Neural cell (in vitro differentiated cells): ENCODE data around the gene SLC16A3.

Experiments used
- EZH2 ChIP-seq: fragments of 200-600, 300-800 bp; shearing (Covaris generic), sonication (generic); IDR thresholded peaks from 2 replicates; pipeline ENCODE4 v1.6.1; 2014; ENCODE audit warnings: antibody characterized with exemption, low read length, borderline replicate concordance, mild to moderate bottlenecking; ENCODE audit not compliant: insufficient read depth, poor library complexity, severe bottlenecking
- MXI1 ChIP-seq: fragments of 450-650 bp; conservative IDR thresholded peaks from 2 replicates; pipeline ENCODE4 v1.6.1; 2014; ENCODE audit warnings: antibody characterized with exemption, mild to moderate bottlenecking; ENCODE audit not compliant: poor library complexity, severe bottlenecking
- POLR2AphosphoS5 ChIP-seq: IDR thresholded peaks from 2 replicates; pipeline ENCODE4 v1.6.1; 2012
- RAD21 ChIP-seq: fragments of 450-650 bp; conservative IDR thresholded peaks from 2 replicates; pipeline ENCODE4 v1.6.1; 2014; ENCODE audit warnings: antibody characterized with exemption, mild to moderate bottlenecking, moderate library complexity
- TF ChIP-seq, protein P1 (sequence below): fragments of 450-650 bp; IDR thresholded peaks from 2 replicates; pipeline ENCODE4 v1.5.1; 2014; ENCODE audit warnings: antibody characterized with exemption, mild to moderate bottlenecking, moderate library complexity; ENCODE audit not compliant: poor library complexity, severe bottlenecking

DNA sequence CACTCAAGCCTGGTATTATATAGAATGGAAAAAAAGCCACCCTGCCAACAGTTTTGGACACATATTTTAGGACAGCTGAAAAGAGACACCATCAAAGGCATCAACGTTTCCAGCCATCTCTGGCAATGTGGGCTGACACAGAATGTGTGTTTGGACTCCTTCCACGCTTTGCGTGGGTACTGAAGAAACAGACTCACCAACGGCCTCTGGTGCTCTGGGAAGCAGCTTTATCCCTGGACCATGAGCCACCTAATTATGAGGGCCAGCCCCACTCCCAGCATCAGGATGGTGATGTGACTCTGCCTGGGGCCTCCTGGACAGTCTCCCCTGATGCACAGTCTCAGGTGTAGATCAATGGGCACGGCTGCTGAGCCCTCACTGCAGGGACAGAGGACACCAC, 44.1 kb upstream of the SLC16A3 start:
- no peak for TF ChIP-seq RAD21
- TF ChIP-seq, protein P1, sequence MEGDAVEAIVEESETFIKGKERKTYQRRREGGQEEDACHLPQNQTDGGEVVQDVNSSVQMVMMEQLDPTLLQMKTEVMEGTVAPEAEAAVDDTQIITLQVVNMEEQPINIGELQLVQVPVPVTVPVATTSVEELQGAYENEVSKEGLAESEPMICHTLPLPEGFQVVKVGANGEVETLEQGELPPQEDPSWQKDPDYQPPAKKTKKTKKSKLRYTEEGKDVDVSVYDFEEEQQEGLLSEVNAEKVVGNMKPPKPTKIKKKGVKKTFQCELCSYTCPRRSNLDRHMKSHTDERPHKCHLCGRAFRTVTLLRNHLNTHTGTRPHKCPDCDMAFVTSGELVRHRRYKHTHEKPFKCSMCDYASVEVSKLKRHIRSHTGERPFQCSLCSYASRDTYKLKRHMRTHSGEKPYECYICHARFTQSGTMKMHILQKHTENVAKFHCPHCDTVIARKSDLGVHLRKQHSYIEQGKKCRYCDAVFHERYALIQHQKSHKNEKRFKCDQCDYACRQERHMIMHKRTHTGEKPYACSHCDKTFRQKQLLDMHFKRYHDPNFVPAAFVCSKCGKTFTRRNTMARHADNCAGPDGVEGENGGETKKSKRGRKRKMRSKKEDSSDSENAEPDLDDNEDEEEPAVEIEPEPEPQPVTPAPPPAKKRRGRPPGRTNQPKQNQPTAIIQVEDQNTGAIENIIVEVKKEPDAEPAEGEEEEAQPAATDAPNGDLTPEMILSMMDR, result no peak
- no peak for TF ChIP-seq EZH2
- TF ChIP-seq POLR2AphosphoS5, result no peak
- TF ChIP-seq MXI1, result no peak
